Stomach (tissue), 9 donors: ENCODE measurements around the gene ARID1B. TPM values are rescaled to one million over a fixed set of nuclear protein-coding genes. Genes with fewer than 3 reads are reported as not detected.

ENCODE experiments used
- DNase-seq, 2 donors: peaks; one replicate each; pipeline versions ENCODE4 v3.0.0 to v3.0.0-alpha.2; 2013 to 2019
- H3K27ac ChIP-seq, 5 donors: fragments of 200-600 bp in 4 of 5; sonication (generic) in 4 of 5; one replicate each; pipeline ENCODE4 v1.5.1; 2013 to 2019; ENCODE audit warnings: mild to moderate bottlenecking in 1 of 5, moderate library complexity in 1 of 5
- H3K27me3 ChIP-seq, 3 donors: fragments of 200-600 bp; sonication (generic); one replicate each; pipeline ENCODE4 v1.5.1; 2017 to 2019; ENCODE audit warnings: mixed run types in 1 of 3
- H3K36me3 ChIP-seq, 4 donors: fragments of 200-600 bp; sonication (generic); 1 replicate in 3 of 4; 2 replicates in 1 of 4; pipeline ENCODE4 v1.5.1; 2016 to 2019
- H3K4me1 ChIP-seq, 4 donors: fragments of 200-600 bp; sonication (generic); one replicate each; pipeline ENCODE4 v1.5.1; 2016 to 2019
- H3K4me3 ChIP-seq, 4 donors: fragments of 200-600 bp; sonication (generic) in 3 of 4; one replicate each; pipeline ENCODE4 v1.5.1; 2016 to 2019; ENCODE audit warnings: mild to moderate bottlenecking in 1 of 4
- H3K9me3 ChIP-seq, 4 donors: fragments of 200-600 bp; sonication (generic); one replicate each; pipeline ENCODE4 v1.5.1; 2016 to 2019
- CTCF ChIP-seq, 7 experiments: fragments of 450-650 bp in 4 of 7; fragments of 200-600 bp in 3 of 7; sonication (generic) in 3 of 7; IDR thresholded peaks; one replicate each; pipeline ENCODE4 v1.5.1; 2016 to 2019; ENCODE audit warnings: antibody characterized with exemption in 7 of 7, control low read depth in 2 of 7, mild to moderate bottlenecking in 1 of 7
- EP300 ChIP-seq: sonication (generic); formaldehyde crosslinking; IDR thresholded peaks from one replicate; pipeline ENCODE4 v1.6.1; 2017; ENCODE audit warnings: antibody characterized with exemption
- POLR2A ChIP-seq, 4 donors: fragments of 450-650 bp; IDR thresholded peaks; one replicate each; pipeline ENCODE4 v1.6.1; 2016; ENCODE audit warnings: antibody characterized with exemption in 4 of 4, control low read depth in 2 of 4, mild to moderate bottlenecking in 1 of 4, moderate library complexity in 1 of 4
- POLR2AphosphoS5 ChIP-seq, 3 donors: sonication (generic); formaldehyde crosslinking; IDR thresholded peaks; one replicate each; pipeline ENCODE4 v1.6.1; 2016; ENCODE audit warnings: antibody characterized with exemption in 3 of 3
- WGBS, 5 donors: extraction: QIAGEN DNeasy Blood & Tissue Kit in 3 of 5; methylation state at CpG; one replicate each; pipeline versions ENCODE4 v1.1.5 to v1.1.7; 2013 to 2018; 5-methylcytosine and 5-hydroxymethylcytosine counted together
- intact Hi-C: fragments of 100-400 bp; cut with DNase I; formaldehyde crosslinking; loops from one replicate; pipeline ENCODE4 v1.15.1; 2023; ENCODE audit warnings: low total_unique reads
- polyA plus RNA-seq, 3 donors: library from polyadenylated mRNA; stranded (reverse); fragments of 200-250 nt; gene quantifications; one replicate each; pipeline ENCODE4 v1.2.3, GENCODE V29; 2013
- total RNA-seq, 5 donors: library from RNA; depleted of rRNA; stranded (reverse); fragments of >200 nt; gene quantifications; one replicate each; pipeline versions ENCODE4 v1.1.0 to v1.2.3, GENCODE V29; 2014 to 2016
- donor health status: healthy with polysubstance abuse.
- donor health status: Bipolar disorder and iron deficiency.
- donor health status: healthy.

The ARID1B gene
- total and polyA plus RNA-seq, 8 donors: 8.8 to 183 (median 48.3) TPM

- TF ChIP-seq CTCF (IDR thresholded peaks at IDR 0.05) (no peak), POLR2A (IDR thresholded peaks at IDR 0.05) (no peak), POLR2AphosphoS5 (IDR thresholded peaks at IDR 0.05) (no peak), EP300 (no peak)
- WGBS, 5 donors: 88 to 94% (median 92%) methylated on average over 13 to 17 of the region's 17 CpGs
- no peak overlapping the region for H3K4me3 ChIP-seq
- DNase-seq: no peak
- H3K27ac ChIP-seq: no peak overlapping the region
- peaks cover 0 to 52% (median 22%) of the 10 kb centered on the region in 4 donors for H3K4me1 ChIP-seq
- no peaks in the 10 kb centered on the region for H3K27me3 ChIP-seq
- intact Hi-C loops: loop anchor here (10.0 kb wide), 1 partner anchor 52 kb away; no protein-coding TSS in a partner anchor
- no peaks in the 10 kb centered on the region for H3K36me3 ChIP-seq
- no peaks in the 10 kb centered on the region for H3K9me3 ChIP-seq
Observed at GRCh38 chr6:157222201-157222981, 445.2 kb downstream of the ARID1B start.

GRCh38 chr6:157223021-157223430 is 445.8 kb downstream of the ARID1B start:
- intact Hi-C loops: loop anchor here (10.0 kb wide), 1 partner anchor 52 kb away; no protein-coding TSS in a partner anchor
- Histone ChIP-seq H3K36me3 (no peaks in the 10 kb centered on the region), H3K27me3 (no peaks in the 10 kb centered on the region), H3K9me3 (no peaks in the 10 kb centered on the region), H3K4me3 (no peak overlapping the region), H3K27ac (no peak overlapping the region), H3K4me1 (peaks cover 0 to 53% (median 23%) of the 10 kb centered on the region in 4 donors)
- TF ChIP-seq POLR2A (IDR thresholded peaks at IDR 0.05) (no peak), EP300 (no peak), CTCF (IDR thresholded peaks at IDR 0.05) (no peak), POLR2AphosphoS5 (IDR thresholded peaks at IDR 0.05) (no peak)
- DNase-seq: no peak
- WGBS, 5 donors: 80 to 89% (median 82%) methylated on average over 10 to 11 of the region's 11 CpGs

DNA sequence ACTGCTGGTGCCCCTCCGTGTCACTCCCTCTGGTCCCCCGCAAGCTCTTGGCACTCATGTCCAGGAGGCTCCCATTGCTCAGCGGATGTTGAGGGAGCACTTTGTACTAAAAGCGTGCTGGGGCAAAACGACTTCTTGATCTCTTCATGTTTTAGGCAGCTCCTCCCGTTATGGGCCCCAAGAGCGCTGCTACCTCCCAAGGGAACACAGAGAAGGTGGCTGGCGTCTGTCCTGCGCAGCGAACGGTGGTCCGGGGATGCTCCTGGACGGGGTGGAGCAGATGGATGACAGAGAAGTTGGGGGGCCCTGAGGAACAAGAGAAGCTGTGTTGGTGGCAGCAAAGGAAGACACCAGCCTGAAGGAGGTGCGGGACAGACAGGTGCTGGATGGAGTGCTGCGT is 446.3 kb downstream of the ARID1B start:
- no peak overlapping the region for H3K4me3 ChIP-seq
- no peaks in the 10 kb centered on the region for H3K36me3 ChIP-seq
- no peak overlapping the region for H3K27ac ChIP-seq
- TF ChIP-seq POLR2AphosphoS5 (IDR thresholded peaks at IDR 0.05): no peak
- no peak for TF ChIP-seq POLR2A (IDR thresholded peaks at IDR 0.05)
- no peak for TF ChIP-seq CTCF (IDR thresholded peaks at IDR 0.05)
- no peak for TF ChIP-seq EP300
- H3K27me3 ChIP-seq: no peaks in the 10 kb centered on the region
- 90 to 96% (median 94%) methylated on average over 15 of the region's 15 CpGs for WGBS, 5 donors
- intact Hi-C loops: loop anchor here (10.0 kb wide), 1 partner anchor 51 kb away; no protein-coding TSS in a partner anchor
- no peak for DNase-seq
- no peaks in the 10 kb centered on the region for H3K9me3 ChIP-seq
- peaks cover 0 to 53% (median 23%) of the 10 kb centered on the region in 4 donors for H3K4me1 ChIP-seq

DNA sequence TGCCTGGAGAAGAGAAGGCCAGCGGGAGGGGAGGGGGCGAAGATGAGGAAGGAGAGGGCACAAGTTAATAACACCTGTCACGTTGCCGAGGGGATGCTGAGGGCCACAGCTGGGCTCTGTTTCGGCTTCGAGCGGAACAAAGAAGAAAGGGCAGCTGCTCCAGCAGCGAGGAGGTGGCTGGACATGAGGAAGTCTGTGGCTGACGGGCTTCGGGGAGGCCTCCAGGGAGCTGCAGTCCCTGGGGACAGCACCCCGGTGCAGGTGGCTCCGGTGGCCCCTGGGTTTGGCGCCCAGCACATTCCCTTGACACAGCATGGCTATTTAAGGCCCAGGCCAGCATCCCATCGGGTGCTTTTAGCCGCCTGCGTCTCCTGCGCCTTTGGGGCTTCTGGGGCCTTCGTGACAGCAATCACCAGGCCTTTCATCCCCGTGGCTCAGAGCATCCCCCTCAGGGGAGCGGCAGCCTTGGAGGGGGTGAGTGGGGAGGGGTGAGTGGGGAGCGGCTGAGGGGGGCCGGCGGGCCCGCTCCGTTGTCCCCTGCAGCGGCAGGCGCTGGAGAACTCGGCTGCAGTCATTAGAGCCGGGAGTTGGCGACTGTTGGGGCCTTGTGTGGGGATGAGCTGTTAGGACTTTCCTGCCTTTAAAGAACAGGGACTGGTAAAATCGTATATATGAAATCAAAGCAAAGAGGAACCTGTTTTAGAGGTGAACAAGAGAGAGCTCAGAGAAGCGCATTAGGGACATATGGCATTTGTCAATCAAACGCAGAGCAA is 447.2 kb downstream of the ARID1B start:
- peak overlapping the region in 1 of 5 donors; percentile 80 for H3K27ac ChIP-seq
- no peak for DNase-seq

More for the DNA sequence above, 447.2 kb downstream of the ARID1B start:
- 94 to 96% (median 94%) methylated on average over 27 to 33 of the region's 33 CpGs for WGBS, 5 donors
- TF ChIP-seq EP300: no peak
- no peaks in the 10 kb centered on the region for H3K27me3 ChIP-seq
- H3K4me1 ChIP-seq: peaks cover 0 to 53% (median 23%) of the 10 kb centered on the region in 4 donors
- no peaks in the 10 kb centered on the region for H3K36me3 ChIP-seq
- H3K9me3 ChIP-seq: no peaks in the 10 kb centered on the region
- H3K4me3 ChIP-seq: no peak overlapping the region
- intact Hi-C loops: loop anchor here (10.0 kb wide), 1 partner anchor 50 kb away; no protein-coding TSS in a partner anchor
